ENCODE data around the gene INAVA.
A peak's percentile ranks its signal among the peaks of the same experiment; 100 is the strongest.

The INAVA gene

GRCh38 chr1:200899954-200900867 lies 5.5 kb downstream of the INAVA start:
- H3K4me1 Mint-ChIP-seq, result peaks cover 40% of the 10 kb centered on the region
- peak overlapping the region; percentile 16 for H3K27ac Mint-ChIP-seq
- TF ChIP-seq, protein P1, sequence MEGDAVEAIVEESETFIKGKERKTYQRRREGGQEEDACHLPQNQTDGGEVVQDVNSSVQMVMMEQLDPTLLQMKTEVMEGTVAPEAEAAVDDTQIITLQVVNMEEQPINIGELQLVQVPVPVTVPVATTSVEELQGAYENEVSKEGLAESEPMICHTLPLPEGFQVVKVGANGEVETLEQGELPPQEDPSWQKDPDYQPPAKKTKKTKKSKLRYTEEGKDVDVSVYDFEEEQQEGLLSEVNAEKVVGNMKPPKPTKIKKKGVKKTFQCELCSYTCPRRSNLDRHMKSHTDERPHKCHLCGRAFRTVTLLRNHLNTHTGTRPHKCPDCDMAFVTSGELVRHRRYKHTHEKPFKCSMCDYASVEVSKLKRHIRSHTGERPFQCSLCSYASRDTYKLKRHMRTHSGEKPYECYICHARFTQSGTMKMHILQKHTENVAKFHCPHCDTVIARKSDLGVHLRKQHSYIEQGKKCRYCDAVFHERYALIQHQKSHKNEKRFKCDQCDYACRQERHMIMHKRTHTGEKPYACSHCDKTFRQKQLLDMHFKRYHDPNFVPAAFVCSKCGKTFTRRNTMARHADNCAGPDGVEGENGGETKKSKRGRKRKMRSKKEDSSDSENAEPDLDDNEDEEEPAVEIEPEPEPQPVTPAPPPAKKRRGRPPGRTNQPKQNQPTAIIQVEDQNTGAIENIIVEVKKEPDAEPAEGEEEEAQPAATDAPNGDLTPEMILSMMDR (IDR thresholded peaks at IDR 0.05), result no peak
- no peaks in the 10 kb centered on the region for H3K9me3 Mint-ChIP-seq
- peaks cover 42% of the 10 kb centered on the region for H3K36me3 Mint-ChIP-seq (ENCODE audit: low read depth)
- no peak overlapping the region for H3K4me3 Mint-ChIP-seq
- peaks cover 4% of the 10 kb centered on the region for H3K27me3 Mint-ChIP-seq (ENCODE audit: low read depth, poor library complexity)
- DNase-seq, result no peak

- H3K9me3 Mint-ChIP-seq, result no peaks in the 10 kb centered on the region
- TF ChIP-seq, protein P1 (IDR thresholded peaks at IDR 0.05), result no peak
- peaks cover 4% of the 10 kb centered on the region for H3K27me3 Mint-ChIP-seq (ENCODE audit: low read depth, poor library complexity)
- H3K4me1 Mint-ChIP-seq, result peaks cover 33% of the 10 kb centered on the region
- H3K36me3 Mint-ChIP-seq (ENCODE audit: low read depth), result peaks cover 42% of the 10 kb centered on the region
- DNase-seq, result no peak
- H3K27ac Mint-ChIP-seq, result no peak overlapping the region
- H3K4me3 Mint-ChIP-seq, result no peak overlapping the region
Observed at GRCh38 chr1:200900877-200901276, 6.2 kb downstream of the INAVA start.

GRCh38 chr1:200901350-200901749 lies 6.7 kb downstream of the INAVA start:
- Mint-ChIP-seq H3K4me1 (peaks cover 28% of the 10 kb centered on the region), H3K4me3 (no peak overlapping the region), H3K36me3 (ENCODE audit: low read depth) (peaks cover 43% of the 10 kb centered on the region), H3K27me3 (ENCODE audit: low read depth, poor library complexity) (peaks cover 4% of the 10 kb centered on the region), H3K9me3 (no peaks in the 10 kb centered on the region), H3K27ac (no peak overlapping the region)
- TF ChIP-seq, protein P1 (IDR thresholded peaks at IDR 0.05), result no peak
- no peak for DNase-seq

DNA sequence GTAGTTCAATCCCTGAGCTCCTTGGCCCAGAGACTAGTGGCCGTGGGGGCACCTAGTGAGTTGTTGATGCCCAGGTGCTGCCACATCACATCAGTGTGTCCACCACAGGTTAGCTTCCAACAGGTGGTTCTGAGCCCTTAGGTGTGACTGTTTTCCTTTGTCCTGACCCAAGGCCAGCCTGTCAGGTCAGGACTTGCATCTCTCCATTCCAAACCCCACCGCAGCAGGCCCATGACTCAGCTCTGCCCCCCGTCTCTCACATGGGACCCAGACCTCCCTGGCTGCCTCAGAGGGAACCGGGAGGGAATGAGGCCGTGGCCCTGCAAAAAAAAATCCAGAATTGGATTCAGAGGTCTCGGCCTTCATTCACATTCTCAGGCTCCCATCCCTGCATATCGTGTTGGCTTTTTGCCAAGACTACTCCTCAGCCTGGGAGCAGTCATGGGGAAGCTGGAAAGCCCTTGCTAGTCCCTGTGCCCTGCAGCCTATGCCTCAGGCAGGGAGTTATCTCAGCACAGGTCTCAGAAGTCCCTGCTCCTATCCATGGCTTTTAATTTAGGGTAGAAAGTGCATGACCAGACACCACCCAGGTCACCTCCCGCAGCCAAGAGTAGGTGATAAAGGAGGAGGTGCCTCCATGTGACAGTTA lies 7.2 kb downstream of the INAVA start:
- no peaks in the 10 kb centered on the region for H3K9me3 Mint-ChIP-seq
- peaks cover 4% of the 10 kb centered on the region for H3K27me3 Mint-ChIP-seq (ENCODE audit: low read depth, poor library complexity)
- H3K27ac Mint-ChIP-seq, result no peak overlapping the region
- TF ChIP-seq, protein P1 (IDR thresholded peaks at IDR 0.05), result no peak
- no peak overlapping the region for H3K4me3 Mint-ChIP-seq
- no peak for DNase-seq
- H3K36me3 Mint-ChIP-seq (ENCODE audit: low read depth), result peaks cover 48% of the 10 kb centered on the region
- peaks cover 23% of the 10 kb centered on the region for H3K4me1 Mint-ChIP-seq

- no peak overlapping the region for H3K27ac Mint-ChIP-seq
- H3K4me3 Mint-ChIP-seq, result no peak overlapping the region
- H3K4me1 Mint-ChIP-seq, result peaks cover 4% of the 10 kb centered on the region
- H3K9me3 Mint-ChIP-seq, result no peaks in the 10 kb centered on the region
- TF ChIP-seq, protein P1 (IDR thresholded peaks at IDR 0.05), result no peak
- no peak for DNase-seq
- peaks cover 54% of the 10 kb centered on the region for H3K36me3 Mint-ChIP-seq (ENCODE audit: low read depth)
- H3K27me3 Mint-ChIP-seq (ENCODE audit: low read depth, poor library complexity), result peaks cover 4% of the 10 kb centered on the region
Observed at GRCh38 chr1:200903793-200904192, 9.1 kb downstream of the INAVA start.
